Stomach (tissue), 9 donors: ENCODE results near the gene DOCK3. TPM values are rescaled to one million over a fixed set of nuclear protein-coding genes. Genes with fewer than 3 reads are reported as not detected.

Experiments
- DNase-seq, 2 donors: peaks; one replicate each; pipeline versions ENCODE4 v3.0.0 to v3.0.0-alpha.2; 2013 to 2019
- H3K27ac ChIP-seq, 5 donors: fragments of 200-600 bp in 4 of 5; sonication (generic) in 4 of 5; one replicate each; pipeline ENCODE4 v1.5.1; 2013 to 2019; ENCODE audit warnings: mild to moderate bottlenecking in 1 of 5, moderate library complexity in 1 of 5
- H3K27me3 ChIP-seq, 3 donors: fragments of 200-600 bp; sonication (generic); one replicate each; pipeline ENCODE4 v1.5.1; 2017 to 2019; ENCODE audit warnings: mixed run types in 1 of 3
- H3K36me3 ChIP-seq, 4 donors: fragments of 200-600 bp; sonication (generic); 1 replicate in 3 of 4; 2 replicates in 1 of 4; pipeline ENCODE4 v1.5.1; 2016 to 2019
- H3K4me1 ChIP-seq, 4 donors: fragments of 200-600 bp; sonication (generic); one replicate each; pipeline ENCODE4 v1.5.1; 2016 to 2019
- H3K4me3 ChIP-seq, 4 donors: fragments of 200-600 bp; sonication (generic) in 3 of 4; one replicate each; pipeline ENCODE4 v1.5.1; 2016 to 2019; ENCODE audit warnings: mild to moderate bottlenecking in 1 of 4
- H3K9me3 ChIP-seq, 4 donors: fragments of 200-600 bp; sonication (generic); one replicate each; pipeline ENCODE4 v1.5.1; 2016 to 2019
- EP300 ChIP-seq: sonication (generic); formaldehyde crosslinking; IDR thresholded peaks from one replicate; pipeline ENCODE4 v1.6.1; 2017; ENCODE audit warnings: antibody characterized with exemption
- POLR2A ChIP-seq, 4 donors: fragments of 450-650 bp; IDR thresholded peaks; one replicate each; pipeline ENCODE4 v1.6.1; 2016; ENCODE audit warnings: antibody characterized with exemption in 4 of 4, control low read depth in 2 of 4, mild to moderate bottlenecking in 1 of 4, moderate library complexity in 1 of 4
- POLR2AphosphoS5 ChIP-seq, 3 donors: sonication (generic); formaldehyde crosslinking; IDR thresholded peaks; one replicate each; pipeline ENCODE4 v1.6.1; 2016; ENCODE audit warnings: antibody characterized with exemption in 3 of 3
- WGBS, 5 donors: extraction: QIAGEN DNeasy Blood & Tissue Kit in 3 of 5; methylation state at CpG; one replicate each; pipeline versions ENCODE4 v1.1.5 to v1.1.7; 2013 to 2018; 5-methylcytosine and 5-hydroxymethylcytosine counted together
- intact Hi-C: fragments of 100-400 bp; cut with DNase I; formaldehyde crosslinking; loops from one replicate; pipeline ENCODE4 v1.15.1; 2023; ENCODE audit warnings: low total_unique reads
- polyA plus RNA-seq, 3 donors: library from polyadenylated mRNA; stranded (reverse); fragments of 200-250 nt; gene quantifications; one replicate each; pipeline ENCODE4 v1.2.3, GENCODE V29; 2013
- total RNA-seq, 5 donors: library from RNA; depleted of rRNA; stranded (reverse); fragments of >200 nt; gene quantifications; one replicate each; pipeline versions ENCODE4 v1.1.0 to v1.2.3, GENCODE V29; 2014 to 2016
- TF ChIP-seq, protein P1 (sequence below), 7 experiments: fragments of 450-650 bp in 4 of 7; fragments of 200-600 bp in 3 of 7; sonication (generic) in 3 of 7; IDR thresholded peaks; one replicate each; pipeline ENCODE4 v1.5.1; 2016 to 2019; ENCODE audit warnings: antibody characterized with exemption in 7 of 7, control low read depth in 2 of 7, mild to moderate bottlenecking in 1 of 7
- donor health status: healthy with polysubstance abuse.
- donor health status: Bipolar disorder and iron deficiency.
- donor health status: healthy.

The DOCK3 gene
- total and polyA plus RNA-seq, 8 donors = 0.06 to 2.3 (median 1.0) TPM; not detected in 2

DNA sequence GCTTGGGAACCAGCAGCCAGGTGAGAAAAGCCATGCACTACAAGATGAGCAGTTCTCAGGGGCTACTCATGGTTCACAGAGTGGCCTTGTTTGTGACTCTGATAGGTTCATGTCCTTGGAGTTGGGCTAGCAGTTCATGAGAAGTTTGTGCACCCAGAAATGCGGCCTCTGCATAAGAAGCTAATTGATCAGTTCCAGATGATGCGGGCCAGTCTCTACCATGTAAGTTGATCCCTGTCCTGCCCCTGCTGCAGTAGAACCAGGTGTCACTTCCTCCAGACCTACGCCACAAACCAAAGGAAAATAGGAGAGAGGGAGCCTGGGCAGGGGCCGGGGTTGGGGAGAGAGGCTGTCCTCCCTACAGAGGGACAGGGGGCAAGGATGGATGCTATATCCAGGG is 683.1 kb downstream of the DOCK3 start:
- Histone ChIP-seq H3K27ac (peak overlapping the region in 4 of 5 donors; percentile 67 to 72 (median 72)), H3K4me3 (no peak overlapping the region), H3K9me3 (no peaks in the 10 kb centered on the region), H3K4me1 (peaks cover 10 to 34% (median 26%) of the 10 kb centered on the region in 4 donors), H3K27me3 (no peaks in the 10 kb centered on the region), H3K36me3 (peaks cover 0 to 9% (median 0%) of the 10 kb centered on the region in 4 donors)
- no peak for DNase-seq
- intact Hi-C loops = loop anchor here (10.0 kb wide), 1 partner anchor 253 kb away; no protein-coding TSS in a partner anchor
- TF ChIP-seq POLR2AphosphoS5 (IDR thresholded peaks at IDR 0.05) (no peak), EP300 (no peak), POLR2A (IDR thresholded peaks at IDR 0.05) (no peak)
- TF ChIP-seq, protein P1, sequence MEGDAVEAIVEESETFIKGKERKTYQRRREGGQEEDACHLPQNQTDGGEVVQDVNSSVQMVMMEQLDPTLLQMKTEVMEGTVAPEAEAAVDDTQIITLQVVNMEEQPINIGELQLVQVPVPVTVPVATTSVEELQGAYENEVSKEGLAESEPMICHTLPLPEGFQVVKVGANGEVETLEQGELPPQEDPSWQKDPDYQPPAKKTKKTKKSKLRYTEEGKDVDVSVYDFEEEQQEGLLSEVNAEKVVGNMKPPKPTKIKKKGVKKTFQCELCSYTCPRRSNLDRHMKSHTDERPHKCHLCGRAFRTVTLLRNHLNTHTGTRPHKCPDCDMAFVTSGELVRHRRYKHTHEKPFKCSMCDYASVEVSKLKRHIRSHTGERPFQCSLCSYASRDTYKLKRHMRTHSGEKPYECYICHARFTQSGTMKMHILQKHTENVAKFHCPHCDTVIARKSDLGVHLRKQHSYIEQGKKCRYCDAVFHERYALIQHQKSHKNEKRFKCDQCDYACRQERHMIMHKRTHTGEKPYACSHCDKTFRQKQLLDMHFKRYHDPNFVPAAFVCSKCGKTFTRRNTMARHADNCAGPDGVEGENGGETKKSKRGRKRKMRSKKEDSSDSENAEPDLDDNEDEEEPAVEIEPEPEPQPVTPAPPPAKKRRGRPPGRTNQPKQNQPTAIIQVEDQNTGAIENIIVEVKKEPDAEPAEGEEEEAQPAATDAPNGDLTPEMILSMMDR (IDR thresholded peaks at IDR 0.05) = no peak
- 71 to 92% (median 71%) methylated on average over 4 of the region's 4 CpGs for WGBS, 5 donors

DNA sequence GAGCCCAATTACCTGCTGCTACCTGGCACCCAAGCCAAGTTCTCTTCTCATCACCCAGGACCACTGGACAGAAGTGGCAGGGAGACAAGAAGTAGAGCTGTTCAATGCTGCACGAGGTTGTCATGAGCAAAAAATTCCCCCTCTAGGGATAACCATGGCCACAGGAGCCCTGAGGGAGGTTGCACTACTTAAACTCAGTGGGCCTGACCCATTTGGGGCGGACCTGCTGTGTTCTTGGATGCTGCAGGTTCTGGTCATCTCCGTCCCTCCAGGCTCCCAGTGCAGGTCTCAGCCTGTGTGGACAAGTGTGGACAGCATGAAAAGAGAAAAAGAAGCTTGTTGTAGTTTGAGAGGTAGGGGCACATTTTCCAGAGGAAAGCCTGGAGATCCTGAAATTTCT is 684.3 kb downstream of the DOCK3 start:
- 84 to 89% (median 87%) methylated on average over 3 of the region's 3 CpGs for WGBS, 5 donors
- TF ChIP-seq POLR2AphosphoS5 (IDR thresholded peaks at IDR 0.05) (no peak), POLR2A (IDR thresholded peaks at IDR 0.05) (no peak), EP300 (no peak)
- TF ChIP-seq, protein P1 (IDR thresholded peaks at IDR 0.05) = no peak
- no peak for DNase-seq
- H3K27me3 ChIP-seq = no peaks in the 10 kb centered on the region
- H3K36me3 ChIP-seq = peaks cover 0 to 9% (median 0%) of the 10 kb centered on the region in 4 donors
- H3K4me3 ChIP-seq = no peak overlapping the region
- intact Hi-C loops = loop anchor here (10.0 kb wide), 1 partner anchor 254 kb away; no protein-coding TSS in a partner anchor
- peaks cover 10 to 34% (median 26%) of the 10 kb centered on the region in 4 donors for H3K4me1 ChIP-seq
- H3K27ac ChIP-seq = no peak overlapping the region
- H3K9me3 ChIP-seq = no peaks in the 10 kb centered on the region

DNA sequence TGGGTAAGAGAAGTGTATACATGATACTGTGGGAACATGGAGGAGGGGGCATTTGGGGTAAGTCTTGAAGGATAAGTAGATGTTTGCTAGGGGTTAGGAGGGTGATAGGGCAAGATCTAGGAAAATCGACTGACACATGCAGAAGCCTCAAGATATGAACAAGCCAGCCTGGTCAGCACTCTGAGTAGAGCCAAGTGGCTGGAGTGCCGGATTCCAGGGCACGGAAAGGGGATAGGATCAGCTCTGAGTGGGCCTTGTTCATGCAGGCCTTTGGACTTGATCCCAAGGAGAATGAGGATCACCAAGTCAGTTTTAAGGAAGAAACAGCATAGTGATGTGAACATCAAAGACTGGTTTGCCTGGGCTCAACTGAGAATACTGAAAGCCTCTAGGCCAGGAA is 686.1 kb downstream of the DOCK3 start:
- Histone ChIP-seq H3K36me3 (peaks cover 0 to 9% (median 0%) of the 10 kb centered on the region in 4 donors), H3K27ac (no peak overlapping the region), H3K4me3 (no peak overlapping the region), H3K9me3 (no peaks in the 10 kb centered on the region), H3K4me1 (peaks cover 10 to 24% (median 18%) of the 10 kb centered on the region in 4 donors), H3K27me3 (no peaks in the 10 kb centered on the region)
- intact Hi-C loops = no loop called here
- DNase-seq = no peak
- WGBS, 5 donors = 79 to 92% (median 86%) methylated on average over 3 of the region's 3 CpGs
- TF ChIP-seq POLR2A (IDR thresholded peaks at IDR 0.05) = no peak
- TF ChIP-seq EP300 = no peak
- no peak for TF ChIP-seq POLR2AphosphoS5 (IDR thresholded peaks at IDR 0.05)
- TF ChIP-seq, protein P1 (IDR thresholded peaks at IDR 0.05) = no peak

DNA sequence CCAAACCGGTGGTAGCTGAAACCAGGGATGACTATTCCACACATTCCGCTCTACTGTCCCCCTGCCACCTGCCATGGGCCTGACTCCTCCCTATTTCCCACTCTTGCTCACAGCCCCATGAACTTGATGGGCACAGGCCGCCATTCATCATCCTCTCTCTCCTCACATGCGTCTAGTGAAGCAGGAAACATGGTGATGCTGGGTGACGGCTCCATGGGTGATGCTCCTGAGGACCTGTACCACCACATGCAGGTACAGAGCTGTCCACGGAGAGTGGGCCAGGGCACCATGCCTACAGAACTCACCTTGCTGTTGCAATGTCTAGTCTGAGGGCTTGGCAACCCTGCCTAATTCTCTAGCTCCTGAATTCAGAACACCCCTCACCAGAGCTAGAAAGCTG is 687.0 kb downstream of the DOCK3 start:
- no peak for DNase-seq
- 88 to 95% (median 92%) methylated on average over 6 of the region's 6 CpGs for WGBS, 5 donors
- H3K4me3 ChIP-seq = no peak overlapping the region

More for the DNA sequence above, 687.0 kb downstream of the DOCK3 start:
- Histone ChIP-seq H3K27me3 (no peaks in the 10 kb centered on the region), H3K4me1 (peaks cover 9 to 17% (median 12%) of the 10 kb centered on the region in 4 donors), H3K9me3 (no peaks in the 10 kb centered on the region), H3K27ac (no peak overlapping the region), H3K36me3 (peaks cover 0 to 8% (median 0%) of the 10 kb centered on the region in 4 donors)
- TF ChIP-seq, protein P1 (IDR thresholded peaks at IDR 0.05) = no peak
- intact Hi-C loops = no loop called here
